B cell (primary cell): Measurements from ENCODE around the gene STK40.

Experiments used
- EZH2 ChIP-seq: IDR thresholded peaks from 2 replicates; pipeline ENCODE4 v1.6.1; 2012; ENCODE audit warnings: borderline replicate concordance, low read depth, mild to moderate bottlenecking, moderate library complexity, low read length; ENCODE audit not compliant: insufficient read depth, poor library complexity, severe bottlenecking
- TF ChIP-seq, protein P1 (sequence below): fragments of 200-600 bp; IDR thresholded peaks from one replicate; pipeline ENCODE4 v1.8.0; 2022; ENCODE audit warnings: antibody characterized with exemption, mild to moderate bottlenecking

DNA sequence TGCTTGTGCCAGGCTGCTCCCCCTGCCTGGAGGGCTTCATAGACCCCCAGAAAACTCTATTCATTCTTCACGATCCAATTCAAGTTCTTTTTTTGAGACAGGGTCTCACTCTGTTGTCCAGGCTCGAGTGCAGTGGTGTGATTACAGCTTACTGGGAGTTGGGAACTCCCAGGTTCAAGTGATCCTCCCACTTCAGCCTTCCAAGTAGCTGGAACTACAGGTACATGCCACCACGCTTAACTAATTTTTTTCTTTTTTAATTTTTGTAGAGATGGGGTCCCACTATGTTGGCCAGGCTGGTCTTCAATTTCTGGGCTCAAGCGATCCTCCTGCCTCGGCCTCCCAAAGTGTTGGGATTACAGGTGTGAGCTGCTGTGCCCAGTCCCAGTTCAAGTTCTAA lies 4.3 kb downstream of the STK40 start:
- TF ChIP-seq, protein P1, sequence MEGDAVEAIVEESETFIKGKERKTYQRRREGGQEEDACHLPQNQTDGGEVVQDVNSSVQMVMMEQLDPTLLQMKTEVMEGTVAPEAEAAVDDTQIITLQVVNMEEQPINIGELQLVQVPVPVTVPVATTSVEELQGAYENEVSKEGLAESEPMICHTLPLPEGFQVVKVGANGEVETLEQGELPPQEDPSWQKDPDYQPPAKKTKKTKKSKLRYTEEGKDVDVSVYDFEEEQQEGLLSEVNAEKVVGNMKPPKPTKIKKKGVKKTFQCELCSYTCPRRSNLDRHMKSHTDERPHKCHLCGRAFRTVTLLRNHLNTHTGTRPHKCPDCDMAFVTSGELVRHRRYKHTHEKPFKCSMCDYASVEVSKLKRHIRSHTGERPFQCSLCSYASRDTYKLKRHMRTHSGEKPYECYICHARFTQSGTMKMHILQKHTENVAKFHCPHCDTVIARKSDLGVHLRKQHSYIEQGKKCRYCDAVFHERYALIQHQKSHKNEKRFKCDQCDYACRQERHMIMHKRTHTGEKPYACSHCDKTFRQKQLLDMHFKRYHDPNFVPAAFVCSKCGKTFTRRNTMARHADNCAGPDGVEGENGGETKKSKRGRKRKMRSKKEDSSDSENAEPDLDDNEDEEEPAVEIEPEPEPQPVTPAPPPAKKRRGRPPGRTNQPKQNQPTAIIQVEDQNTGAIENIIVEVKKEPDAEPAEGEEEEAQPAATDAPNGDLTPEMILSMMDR, result no peak
- no peak for TF ChIP-seq EZH2
